Mucosa of gallbladder (tissue), 1 donor: ENCODE data around the gene EGFR. TPM values are rescaled to one million over a fixed set of nuclear protein-coding genes. Genes with fewer than 3 reads are reported as not detected.

Experiments used
- DNase-seq: peaks from one replicate; pipeline ENCODE4 v3.0.0-alpha.2; 2020; ENCODE audit warnings: low spot score
- total RNA-seq: library from RNA; stranded (reverse); gene quantifications from one replicate; pipeline ENCODE4 v1.2.1, GENCODE V29; 2021
- donor health status: DM: no; HTN: no; CAD: no.

EGFR gene
- total RNA-seq, 1 donor from 2014 or later = 87.3 TPM

DNA sequence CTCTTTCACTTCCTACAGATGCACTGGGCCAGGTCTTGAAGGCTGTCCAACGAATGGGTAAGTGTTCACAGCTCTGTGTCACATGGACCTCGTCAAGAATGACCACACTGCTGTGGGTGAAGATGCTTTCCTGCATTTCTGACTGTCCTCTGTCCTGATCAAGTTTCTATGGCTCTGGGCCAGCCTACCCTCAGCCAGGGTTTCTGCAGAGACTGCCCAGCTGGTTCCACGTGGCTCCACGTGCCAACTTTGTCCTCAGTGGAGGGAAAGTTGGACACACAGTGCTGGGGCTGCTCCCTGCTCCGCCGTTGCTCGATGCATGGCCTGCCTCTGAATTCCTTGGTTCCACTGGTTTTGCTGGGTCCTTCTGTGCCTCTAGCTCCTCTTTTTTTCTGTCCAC, 152.3 kb downstream of the EGFR start:
- DNase-seq = no peak

DNA sequence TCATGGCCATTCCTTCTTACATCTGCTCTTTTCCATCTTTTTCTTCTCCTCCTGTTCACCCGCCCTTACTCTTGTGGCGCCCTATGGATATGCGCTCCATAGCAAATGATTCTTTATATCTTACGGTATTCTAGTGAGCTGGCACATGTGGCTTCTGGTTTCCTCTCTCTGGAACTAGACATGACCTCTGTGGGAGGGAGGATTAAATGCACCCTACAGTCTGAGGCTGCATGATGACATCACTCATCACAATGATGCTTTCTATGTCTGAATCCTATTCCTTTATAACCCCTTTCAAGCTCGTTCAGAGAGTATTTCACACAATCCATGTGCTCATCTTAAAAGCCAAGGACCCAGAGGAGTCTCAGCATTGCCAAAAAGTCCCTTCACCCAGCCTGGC, 153.3 kb downstream of the EGFR start:
- DNase-seq = no peak

DNA sequence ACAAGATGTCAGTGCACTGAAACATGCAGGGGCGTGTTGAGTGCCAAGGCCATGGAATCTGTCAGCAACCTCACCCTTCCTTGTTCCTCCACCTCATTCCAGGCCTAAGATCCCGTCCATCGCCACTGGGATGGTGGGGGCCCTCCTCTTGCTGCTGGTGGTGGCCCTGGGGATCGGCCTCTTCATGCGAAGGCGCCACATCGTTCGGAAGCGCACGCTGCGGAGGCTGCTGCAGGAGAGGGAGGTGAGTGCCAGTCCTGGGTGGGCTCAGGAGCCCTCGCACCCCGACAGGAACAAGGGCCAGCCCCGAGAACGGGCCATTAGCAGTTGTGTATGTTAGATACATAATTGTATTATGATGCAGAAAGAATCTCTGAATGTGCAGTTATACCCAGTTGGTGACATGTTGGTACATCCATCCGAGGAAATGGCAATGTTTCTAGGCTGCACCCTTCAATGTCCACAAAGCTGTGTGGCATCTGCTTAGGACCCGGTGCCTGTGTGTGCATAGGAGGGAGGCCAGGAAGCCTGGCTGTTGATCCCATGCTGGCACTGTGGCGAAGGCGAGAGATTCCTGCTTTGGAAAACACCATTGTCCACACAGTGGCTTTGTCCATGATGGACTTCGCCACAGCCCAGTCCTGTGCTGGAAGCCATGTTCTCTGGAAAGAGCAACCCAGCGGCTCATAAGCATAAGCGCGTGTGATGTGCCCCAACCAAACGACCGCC, 154.2 kb downstream of the EGFR start:
- no peak for DNase-seq

DNA sequence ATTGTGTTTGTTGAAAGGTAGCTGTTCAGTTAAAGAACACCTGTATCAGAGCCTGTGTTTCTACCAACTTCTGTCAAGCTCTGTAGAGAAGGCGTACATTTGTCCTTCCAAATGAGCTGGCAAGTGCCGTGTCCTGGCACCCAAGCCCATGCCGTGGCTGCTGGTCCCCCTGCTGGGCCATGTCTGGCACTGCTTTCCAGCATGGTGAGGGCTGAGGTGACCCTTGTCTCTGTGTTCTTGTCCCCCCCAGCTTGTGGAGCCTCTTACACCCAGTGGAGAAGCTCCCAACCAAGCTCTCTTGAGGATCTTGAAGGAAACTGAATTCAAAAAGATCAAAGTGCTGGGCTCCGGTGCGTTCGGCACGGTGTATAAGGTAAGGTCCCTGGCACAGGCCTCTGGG, 154.9 kb downstream of the EGFR start:
- no peak for DNase-seq

DNA sequence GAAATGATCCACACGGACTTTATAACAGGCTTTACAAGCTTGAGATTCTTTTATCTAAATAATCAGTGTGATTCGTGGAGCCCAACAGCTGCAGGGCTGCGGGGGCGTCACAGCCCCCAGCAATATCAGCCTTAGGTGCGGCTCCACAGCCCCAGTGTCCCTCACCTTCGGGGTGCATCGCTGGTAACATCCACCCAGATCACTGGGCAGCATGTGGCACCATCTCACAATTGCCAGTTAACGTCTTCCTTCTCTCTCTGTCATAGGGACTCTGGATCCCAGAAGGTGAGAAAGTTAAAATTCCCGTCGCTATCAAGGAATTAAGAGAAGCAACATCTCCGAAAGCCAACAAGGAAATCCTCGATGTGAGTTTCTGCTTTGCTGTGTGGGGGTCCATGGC, 155.6 kb downstream of the EGFR start:
- DNase-seq = no peak

DNA sequence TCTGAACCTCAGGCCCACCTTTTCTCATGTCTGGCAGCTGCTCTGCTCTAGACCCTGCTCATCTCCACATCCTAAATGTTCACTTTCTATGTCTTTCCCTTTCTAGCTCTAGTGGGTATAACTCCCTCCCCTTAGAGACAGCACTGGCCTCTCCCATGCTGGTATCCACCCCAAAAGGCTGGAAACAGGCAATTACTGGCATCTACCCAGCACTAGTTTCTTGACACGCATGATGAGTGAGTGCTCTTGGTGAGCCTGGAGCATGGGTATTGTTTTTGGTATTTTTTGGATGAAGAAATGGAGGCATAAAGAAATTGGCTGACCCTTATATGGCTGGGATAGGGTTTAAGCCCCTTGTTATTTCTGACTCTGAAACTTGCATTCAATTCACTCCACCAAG, 156.0 kb downstream of the EGFR start:
- no peak for DNase-seq

DNA sequence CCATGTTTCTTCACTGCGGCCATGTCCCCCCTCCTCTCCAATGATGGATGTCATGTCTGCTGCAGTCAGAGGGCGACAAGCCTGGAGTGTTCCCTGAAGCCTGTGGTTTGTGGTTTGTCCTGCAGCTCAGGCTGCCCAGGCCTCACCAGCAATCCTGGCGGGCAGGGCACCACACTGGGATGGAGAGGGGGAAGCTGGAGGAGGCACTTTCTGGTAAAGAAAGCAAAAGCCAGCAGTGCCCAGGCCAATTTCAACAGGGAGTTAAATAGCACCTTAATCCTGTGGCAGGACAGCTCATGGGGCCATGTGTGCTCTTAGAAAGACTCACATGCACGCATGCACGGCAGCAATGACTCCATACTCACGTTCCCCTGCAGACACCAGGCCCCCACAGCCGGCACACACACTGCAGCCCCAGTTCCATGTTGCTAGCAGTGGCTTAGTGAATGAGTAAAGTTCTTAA, 158.3 kb downstream of the EGFR start:
- no peak for DNase-seq

DNA sequence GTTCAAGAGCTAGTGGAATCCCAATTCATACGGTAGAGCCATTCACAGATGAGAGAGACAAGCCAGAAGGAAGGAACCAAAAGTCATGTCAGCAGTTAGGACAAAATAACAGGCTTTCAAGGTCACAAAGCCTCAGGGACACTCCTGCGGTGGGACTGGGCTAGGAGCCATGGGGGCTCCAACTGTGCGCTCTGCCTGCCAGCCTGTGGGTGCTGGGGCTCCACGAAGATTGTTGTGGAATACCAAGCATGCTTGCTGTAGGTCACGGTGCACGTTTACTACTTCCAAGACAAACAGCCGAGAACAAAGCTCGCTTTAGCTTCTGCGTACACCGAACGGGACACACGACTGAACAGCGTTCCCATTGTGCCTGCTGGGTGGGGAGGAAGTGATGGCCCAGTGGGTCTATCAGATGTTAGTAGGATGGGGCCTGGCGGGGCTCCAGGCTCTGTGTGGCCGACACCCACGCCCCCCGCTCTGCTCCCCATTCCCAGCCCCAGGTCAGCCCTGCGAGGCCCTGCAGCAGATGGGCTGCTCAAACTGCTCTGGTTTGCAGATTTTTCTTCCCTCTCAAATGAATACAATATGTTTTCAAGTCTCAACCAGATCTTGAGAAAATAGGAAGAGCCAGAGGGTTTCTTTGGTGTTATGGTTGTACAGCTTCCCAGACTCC, 158.9 kb downstream of the EGFR start:
- peak; percentile 62 for DNase-seq

DNA sequence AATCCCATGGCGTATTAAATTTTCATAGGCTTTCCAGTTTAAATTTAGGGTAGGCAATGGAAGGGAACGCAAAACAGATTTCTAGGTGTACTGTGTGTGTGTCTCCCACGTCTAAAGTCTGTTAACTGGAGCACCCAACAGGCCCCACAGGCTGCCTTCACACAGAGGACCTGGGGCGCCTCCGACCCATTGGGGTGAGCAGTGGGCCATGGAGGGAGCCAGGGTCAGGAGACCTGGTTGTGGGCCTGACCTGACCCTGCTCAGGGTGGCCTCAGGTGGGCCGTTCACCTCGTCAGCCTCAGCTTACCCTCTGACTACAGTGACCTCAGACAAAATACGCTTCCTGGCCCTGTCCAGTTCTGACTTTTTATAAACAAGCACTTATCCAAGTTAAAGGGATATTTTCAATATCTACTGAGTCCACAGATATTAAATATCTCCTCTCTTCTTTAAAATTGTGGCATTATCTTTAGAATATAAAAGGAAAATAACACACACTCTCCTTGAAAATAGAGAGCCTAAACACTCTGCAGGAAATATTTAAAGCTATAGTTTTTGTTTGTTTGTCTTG, 159.6 kb downstream of the EGFR start:
- DNase-seq = no peak

DNA sequence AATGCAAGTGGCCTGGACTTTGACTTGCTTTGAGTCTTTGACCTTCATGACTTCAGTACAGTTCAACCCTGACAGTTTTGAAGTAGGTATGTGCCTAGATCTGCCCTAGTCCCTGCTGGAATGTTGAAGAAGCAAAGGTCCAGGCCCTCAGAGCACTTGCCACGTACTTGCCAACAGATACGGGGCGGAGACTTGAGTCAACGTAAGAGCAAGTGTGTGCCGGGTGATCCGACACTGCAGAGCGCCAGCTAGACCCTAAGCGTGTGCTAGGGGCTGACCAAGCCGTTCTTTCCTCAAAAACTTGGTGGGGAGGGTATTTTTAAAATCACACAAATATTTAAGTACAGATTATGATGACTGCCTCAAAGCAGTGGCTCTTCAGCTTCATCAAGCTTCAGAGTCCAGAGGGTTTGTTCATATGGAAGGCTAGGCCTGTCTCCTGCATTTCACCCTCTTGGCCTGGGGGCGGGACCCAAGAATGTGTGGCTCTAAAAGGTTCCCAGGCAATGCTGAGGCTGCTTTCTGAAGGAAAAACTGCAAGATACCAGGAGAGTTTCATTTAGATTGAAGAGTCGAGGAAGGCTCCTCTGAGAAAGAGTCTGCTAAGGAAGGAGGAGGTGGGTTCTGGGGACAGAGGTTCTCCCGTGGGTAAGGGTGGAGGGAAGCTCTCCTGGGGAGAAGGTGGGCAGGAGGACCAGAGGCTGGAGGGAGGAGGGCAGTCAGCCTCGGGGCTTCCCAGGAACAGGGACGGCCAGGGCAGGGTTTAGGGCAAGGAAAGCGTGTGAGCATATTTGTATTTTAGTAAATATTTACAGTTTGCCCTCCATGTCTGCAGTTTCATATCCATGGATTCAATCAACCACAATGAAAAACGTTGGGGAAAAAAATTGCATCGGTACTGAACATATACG, 160.3 kb downstream of the EGFR start:
- DNase-seq = peak; percentile 76

DNA sequence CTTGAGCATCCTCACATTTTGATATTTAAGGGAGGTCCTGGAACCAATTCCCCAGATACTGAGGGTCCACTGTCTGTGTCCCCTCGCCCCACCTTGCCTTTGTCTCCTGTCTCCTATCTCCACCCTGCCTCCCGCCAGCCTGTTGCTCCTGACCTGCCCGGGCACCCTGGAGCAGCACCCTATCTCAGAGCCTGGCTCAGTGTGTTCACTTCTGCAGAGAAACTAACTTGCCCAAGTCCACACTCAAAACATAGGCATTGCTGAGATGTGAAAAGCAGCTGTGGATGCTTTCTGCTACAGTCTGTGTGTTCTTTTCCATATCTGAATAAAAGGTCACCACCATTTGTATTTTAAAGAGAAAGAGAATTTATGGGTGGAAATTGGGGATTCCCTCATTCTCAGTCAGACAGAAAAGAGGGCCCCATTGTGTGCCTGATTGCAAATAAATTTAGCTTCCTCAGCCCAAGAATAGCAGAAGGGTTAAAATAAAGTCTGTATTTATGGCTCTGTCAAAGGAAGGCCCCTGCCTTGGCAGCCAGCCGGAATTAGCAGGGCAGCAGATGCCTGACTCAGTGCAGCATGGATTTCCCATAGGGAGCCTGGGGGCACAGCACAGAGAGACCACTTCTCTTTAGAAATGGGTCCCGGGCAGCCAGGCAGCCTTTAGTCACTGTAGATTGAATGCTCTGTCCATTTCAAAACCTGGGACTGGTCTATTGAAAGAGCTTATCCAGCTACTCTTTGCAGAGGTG, 161.3 kb downstream of the EGFR start:
- DNase-seq = no peak

DNA sequence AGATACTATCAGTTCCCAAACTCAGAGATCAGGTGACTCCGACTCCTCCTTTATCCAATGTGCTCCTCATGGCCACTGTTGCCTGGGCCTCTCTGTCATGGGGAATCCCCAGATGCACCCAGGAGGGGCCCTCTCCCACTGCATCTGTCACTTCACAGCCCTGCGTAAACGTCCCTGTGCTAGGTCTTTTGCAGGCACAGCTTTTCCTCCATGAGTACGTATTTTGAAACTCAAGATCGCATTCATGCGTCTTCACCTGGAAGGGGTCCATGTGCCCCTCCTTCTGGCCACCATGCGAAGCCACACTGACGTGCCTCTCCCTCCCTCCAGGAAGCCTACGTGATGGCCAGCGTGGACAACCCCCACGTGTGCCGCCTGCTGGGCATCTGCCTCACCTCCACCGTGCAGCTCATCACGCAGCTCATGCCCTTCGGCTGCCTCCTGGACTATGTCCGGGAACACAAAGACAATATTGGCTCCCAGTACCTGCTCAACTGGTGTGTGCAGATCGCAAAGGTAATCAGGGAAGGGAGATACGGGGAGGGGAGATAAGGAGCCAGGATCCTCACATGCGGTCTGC, 162.2 kb downstream of the EGFR start:
- peak; percentile 90 for DNase-seq

DNA sequence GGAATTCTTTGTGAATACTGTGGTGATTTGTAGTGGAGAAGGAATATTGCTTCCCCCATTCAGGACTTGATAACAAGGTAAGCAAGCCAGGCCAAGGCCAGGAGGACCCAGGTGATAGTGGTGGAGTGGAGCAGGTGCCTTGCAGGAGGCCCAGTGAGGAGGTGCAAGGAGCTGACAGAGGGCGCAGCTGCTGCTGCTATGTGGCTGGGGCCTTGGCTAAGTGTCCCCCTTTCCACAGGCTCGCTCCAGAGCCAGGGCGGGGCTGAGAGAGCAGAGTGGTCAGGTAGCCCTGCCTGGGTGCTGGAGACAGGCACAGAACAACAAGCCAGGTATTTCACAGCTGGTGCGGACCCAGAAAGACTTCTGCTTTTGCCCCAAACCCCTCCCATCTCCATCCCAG, 162.9 kb downstream of the EGFR start:
- DNase-seq = no peak

DNA sequence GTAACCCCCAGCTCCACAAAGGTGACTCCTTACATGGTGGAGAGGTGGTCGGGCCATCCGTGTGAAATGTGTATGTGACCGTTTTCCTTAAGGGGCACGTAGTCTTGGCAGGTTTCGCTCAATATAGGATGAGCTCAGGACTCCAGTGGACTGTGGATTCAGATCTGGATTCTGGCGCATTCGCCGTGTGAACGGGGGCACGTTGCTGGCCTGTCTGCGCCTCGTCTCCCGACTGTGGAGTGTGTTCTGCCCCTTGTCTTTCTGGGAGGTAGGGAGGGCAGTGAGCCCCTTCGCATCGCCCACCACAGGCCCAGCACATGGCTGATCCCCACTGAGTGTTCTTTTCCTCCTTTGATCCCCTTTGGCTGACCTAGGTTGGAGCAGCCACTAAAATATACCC, 165.1 kb downstream of the EGFR start:
- DNase-seq = no peak

DNA sequence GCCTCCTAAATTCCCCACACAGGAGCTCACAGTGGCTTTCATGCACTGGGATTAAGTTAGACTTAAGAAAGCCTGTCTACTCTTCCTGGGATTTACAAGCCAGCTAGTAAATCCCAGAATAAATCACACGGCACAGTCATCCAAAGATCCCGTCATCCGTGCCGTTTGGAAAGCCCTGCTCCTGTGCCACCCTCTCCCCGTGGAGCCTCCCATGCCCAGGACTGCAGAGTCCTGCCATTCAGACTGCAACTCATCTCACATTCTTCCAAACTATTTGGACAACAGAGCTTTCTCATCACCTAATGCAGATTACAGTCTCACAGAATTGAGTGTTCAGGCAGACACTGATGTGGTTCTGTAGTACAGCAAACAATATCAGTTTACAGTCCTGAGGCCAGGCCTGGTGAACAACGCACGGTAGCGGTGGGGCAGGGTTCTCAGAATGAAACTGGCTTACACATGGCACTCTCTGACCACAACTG, 166.5 kb downstream of the EGFR start:
- DNase-seq = no peak

DNA sequence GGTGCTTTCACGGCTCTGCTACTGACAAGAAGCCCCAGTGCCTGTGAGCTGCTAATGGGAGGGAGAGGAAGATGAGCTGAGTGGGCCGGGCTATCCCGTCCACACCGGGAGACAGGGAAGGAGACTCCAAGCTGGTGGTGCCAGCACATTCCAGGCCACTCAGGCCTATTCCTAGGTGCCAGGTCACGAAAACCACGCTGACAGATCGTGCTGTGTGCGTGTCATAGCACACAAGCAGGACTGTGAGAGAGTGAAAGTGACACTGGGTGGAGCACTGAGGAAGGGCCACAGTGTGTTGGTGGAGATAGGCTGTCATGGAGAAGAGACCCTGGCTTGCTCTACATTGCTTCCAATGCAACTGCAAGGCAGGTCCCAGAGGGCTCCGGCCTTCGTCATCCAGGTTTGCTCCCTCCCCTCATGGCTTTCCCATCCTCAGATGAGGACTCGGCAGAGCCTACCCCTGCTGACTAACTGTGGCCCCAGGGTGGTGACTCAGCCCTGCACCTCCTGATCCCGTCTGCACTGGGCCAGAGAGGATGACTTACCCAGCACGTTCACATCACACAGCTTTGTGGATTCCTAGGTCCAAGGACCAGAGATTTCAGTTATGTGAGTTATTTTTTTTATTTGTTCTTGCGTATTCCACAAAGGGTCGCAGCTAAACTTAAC, 167.3 kb downstream of the EGFR start:
- peak; percentile 31 for DNase-seq

DNA sequence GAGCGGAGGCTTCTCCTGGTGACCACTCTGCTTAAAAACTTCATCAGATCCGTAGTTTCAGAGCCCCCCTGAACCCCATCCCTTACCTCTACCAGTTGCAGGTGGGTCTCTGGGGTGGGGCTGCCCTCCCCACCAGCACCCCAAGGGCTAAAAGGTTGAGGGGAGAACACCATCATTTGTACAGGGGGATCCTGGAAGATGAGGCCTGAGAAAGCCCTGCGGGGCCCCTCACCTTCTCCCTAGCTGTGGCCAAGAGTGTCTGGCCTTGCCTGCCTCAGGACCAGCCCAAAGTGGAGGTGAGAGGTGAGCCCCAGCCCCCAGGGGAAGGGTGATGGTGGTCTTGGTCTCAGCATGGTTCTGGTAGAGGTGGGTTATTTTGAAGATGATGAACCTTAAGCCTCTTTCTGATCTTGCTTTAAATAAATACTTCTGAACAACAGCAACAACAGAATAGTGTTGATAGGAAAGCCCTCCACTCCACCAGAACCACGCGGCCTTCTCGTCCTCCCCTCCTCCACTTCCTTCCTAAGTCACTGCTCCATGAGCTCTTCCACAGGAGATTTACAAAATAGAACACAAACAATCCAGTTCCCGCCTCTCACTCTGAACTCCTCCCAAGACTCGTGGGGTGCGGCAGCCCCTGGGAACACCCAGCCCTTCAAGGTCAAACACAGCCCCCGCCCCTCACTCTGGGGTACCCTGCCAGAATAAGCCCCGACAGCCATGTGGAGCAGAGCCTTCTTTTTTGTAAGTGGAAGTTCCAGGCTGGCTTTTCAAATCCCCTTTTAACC, 169.1 kb downstream of the EGFR start:
- peak; percentile 30 for DNase-seq

DNA sequence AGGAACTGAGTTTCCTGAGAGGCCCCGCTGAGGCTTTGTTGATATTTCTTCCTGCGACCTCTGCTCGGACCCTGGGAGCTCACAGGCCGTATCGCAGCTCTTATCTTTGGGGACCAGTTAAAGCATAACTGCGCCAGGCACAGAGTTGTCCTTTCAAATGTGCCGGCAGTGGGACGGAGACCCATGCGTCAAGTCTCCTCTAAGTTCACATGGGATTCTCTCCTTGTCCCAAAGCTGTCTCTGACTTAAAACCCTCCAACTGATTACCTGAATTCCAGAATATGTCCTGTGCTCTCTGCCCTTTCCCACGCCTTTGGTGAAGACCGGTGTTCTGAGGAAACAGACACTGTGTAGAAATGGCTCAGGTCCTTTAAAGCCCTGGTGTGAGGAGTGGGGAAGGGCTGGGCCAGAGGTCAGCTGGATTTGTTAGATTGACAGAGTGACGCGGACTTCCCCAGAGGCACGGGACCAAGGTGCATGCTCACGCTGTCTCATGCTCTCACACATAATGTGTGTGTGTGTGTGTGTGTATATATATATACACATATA, 169.8 kb downstream of the EGFR start:
- peak; percentile 65 for DNase-seq

DNA sequence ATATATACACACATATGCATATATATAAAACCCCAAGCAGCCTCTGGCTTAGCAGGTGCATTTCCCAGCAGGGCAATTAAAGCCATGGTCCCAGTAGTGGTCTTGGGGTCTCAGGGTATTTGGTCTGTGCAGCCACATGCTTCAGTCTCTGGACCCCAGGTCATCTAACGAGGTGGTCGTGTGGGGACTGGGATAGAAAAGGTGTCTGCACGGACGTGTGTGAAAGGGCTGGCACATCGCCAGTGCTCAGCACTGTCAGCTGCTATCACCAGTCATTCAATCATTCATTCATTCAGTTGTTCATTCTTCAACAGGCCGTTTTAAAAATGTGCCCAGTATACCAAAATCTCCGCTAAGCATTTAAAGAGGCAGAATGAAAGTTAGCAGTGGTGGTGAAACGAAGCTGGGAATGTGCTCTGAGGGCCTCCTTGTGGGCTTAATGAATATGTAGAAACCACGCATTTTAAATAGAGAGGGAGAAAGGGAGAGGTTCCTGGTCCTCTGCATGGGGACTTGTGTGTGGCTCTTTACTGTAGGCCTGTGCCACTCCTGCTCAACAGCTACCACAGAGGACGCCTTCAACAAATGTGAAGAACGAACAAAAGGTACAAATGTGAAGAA, 170.4 kb downstream of the EGFR start:
- no peak for DNase-seq
